Breast epithelium (tissue), 4 donors: ENCODE measurements around the gene MRPL37. TPM values are rescaled to one million over a fixed set of nuclear protein-coding genes. Genes with fewer than 3 reads are reported as not detected.

Source experiments
- DNase-seq, 2 donors: peaks; one replicate each; pipeline ENCODE4 v3.0.0-alpha.2; 2019; ENCODE audit warnings: low spot score in 2 of 2
- H3K27ac ChIP-seq, 2 donors: fragments of 200-600 bp; sonication (generic) in 1 of 2; one replicate each; pipeline ENCODE4 v1.5.1; 2016 to 2019; ENCODE audit warnings: mild to moderate bottlenecking in 1 of 2
- H3K27me3 ChIP-seq, 2 donors: fragments of 200-600 bp; sonication (generic) in 1 of 2; one replicate each; pipeline versions ENCODE4 v1.5.1 to v1.6.0; 2017 to 2019; ENCODE audit warnings: control low read depth in 1 of 2, mild to moderate bottlenecking in 1 of 2
- H3K36me3 ChIP-seq: fragments of 200-600 bp; one replicate; pipeline ENCODE4 v1.5.1; 2019
- H3K4me1 ChIP-seq, 2 donors: fragments of 200-600 bp; sonication (generic); one replicate each; pipeline ENCODE4 v1.5.1; 2016 to 2019; ENCODE audit warnings: control low read depth in 1 of 2
- H3K4me3 ChIP-seq, 3 donors: fragments of 200-600 bp; sonication (generic); 1 replicate in 2 of 3; 2 replicates in 1 of 3; pipeline ENCODE4 v1.5.1; 2016 to 2019; ENCODE audit warnings: mild to moderate bottlenecking in 3 of 3, moderate library complexity in 2 of 3
- H3K9me3 ChIP-seq, 2 donors: fragments of 200-600 bp; sonication (generic) in 1 of 2; one replicate each; pipeline ENCODE4 v1.5.1; 2016 to 2019; ENCODE audit warnings: control low read depth in 1 of 2
- POLR2A ChIP-seq: fragments of 450-650 bp; IDR thresholded peaks from one replicate; pipeline ENCODE4 v1.6.1; 2016; ENCODE audit warnings: antibody characterized with exemption, mild to moderate bottlenecking, moderate library complexity
- POLR2AphosphoS5 ChIP-seq, 3 donors: sonication (generic); formaldehyde crosslinking; IDR thresholded peaks; one replicate each; pipeline ENCODE4 v1.6.1; 2017; ENCODE audit warnings: antibody characterized with exemption in 3 of 3
- intact Hi-C: fragments of 100-400 bp; cut with DNase I; formaldehyde crosslinking; loops from one replicate; pipeline ENCODE4 v1.15.1; 2023; ENCODE audit warnings: low total_unique reads
- total RNA-seq, 3 donors: library from RNA; depleted of rRNA; stranded (reverse); fragments of >200 nt; gene quantifications; one replicate each; pipeline ENCODE4 v1.1.0, GENCODE V29; 2016
- TF ChIP-seq, protein P1 (sequence below), 3 donors: fragments of 450-650 bp; IDR thresholded peaks; one replicate each; pipeline ENCODE4 v1.5.1; 2016 to 2017; ENCODE audit warnings: antibody characterized with exemption in 3 of 3, mild to moderate bottlenecking in 3 of 3, moderate library complexity in 3 of 3

Gene MRPL37
- total RNA-seq, 3 donors from 2014 or later, result 44.6 to 70.7 (median 48.8) TPM

DNA sequence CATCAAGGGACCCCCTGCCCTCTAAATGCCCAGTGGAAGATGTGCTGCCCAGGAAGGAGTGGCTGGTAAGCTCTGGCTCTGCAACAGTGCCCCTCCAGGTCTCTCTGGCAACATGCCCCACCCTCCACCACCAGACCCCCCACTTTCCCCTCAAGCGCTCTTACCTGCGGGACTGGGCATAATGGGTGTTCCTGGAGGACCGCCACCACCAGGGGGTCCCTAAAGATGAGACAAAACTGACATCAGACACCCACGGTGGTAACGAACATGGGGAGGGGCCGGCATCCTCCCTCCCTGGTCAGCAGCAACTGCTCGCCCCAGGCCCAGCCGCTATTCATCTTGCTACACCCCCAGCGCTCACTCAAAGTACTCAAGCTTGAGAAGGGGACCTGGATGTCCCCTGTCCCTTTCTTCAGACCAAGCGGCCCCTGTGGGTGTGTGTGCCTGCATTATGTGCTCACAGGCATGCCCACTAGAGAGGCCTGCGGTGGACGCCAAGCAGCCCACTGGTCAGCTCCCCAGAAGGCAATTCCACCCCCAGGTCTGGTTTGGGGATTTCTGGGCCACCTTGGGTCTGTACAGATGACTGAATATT is 40.9 kb downstream of the MRPL37 start:
- H3K9me3 ChIP-seq, result no peaks in the 10 kb centered on the region
- DNase-seq, result no peak
- no peak overlapping the region for H3K4me3 ChIP-seq
- H3K36me3 ChIP-seq, result peaks cover 4% of the 10 kb centered on the region
- intact Hi-C loops, result no loop called here
- no peak overlapping the region for H3K27ac ChIP-seq
- TF ChIP-seq POLR2AphosphoS5 (IDR thresholded peaks at IDR 0.05) (no peak), POLR2A (no peak)
- TF ChIP-seq, protein P1, sequence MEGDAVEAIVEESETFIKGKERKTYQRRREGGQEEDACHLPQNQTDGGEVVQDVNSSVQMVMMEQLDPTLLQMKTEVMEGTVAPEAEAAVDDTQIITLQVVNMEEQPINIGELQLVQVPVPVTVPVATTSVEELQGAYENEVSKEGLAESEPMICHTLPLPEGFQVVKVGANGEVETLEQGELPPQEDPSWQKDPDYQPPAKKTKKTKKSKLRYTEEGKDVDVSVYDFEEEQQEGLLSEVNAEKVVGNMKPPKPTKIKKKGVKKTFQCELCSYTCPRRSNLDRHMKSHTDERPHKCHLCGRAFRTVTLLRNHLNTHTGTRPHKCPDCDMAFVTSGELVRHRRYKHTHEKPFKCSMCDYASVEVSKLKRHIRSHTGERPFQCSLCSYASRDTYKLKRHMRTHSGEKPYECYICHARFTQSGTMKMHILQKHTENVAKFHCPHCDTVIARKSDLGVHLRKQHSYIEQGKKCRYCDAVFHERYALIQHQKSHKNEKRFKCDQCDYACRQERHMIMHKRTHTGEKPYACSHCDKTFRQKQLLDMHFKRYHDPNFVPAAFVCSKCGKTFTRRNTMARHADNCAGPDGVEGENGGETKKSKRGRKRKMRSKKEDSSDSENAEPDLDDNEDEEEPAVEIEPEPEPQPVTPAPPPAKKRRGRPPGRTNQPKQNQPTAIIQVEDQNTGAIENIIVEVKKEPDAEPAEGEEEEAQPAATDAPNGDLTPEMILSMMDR (IDR thresholded peaks at IDR 0.05), result no peak
- no peaks in the 10 kb centered on the region for H3K27me3 ChIP-seq
- no peaks in the 10 kb centered on the region for H3K4me1 ChIP-seq

- no peaks in the 10 kb centered on the region for H3K9me3 ChIP-seq
- DNase-seq, result no peak
- intact Hi-C loops, result no loop called here
- TF ChIP-seq POLR2AphosphoS5 (IDR thresholded peaks at IDR 0.05), result no peak
- no peak for TF ChIP-seq POLR2A
- TF ChIP-seq, protein P1 (IDR thresholded peaks at IDR 0.05), result no peak
- H3K36me3 ChIP-seq, result peaks cover 4% of the 10 kb centered on the region
- no peak overlapping the region for H3K4me3 ChIP-seq
- no peaks in the 10 kb centered on the region for H3K27me3 ChIP-seq
- H3K27ac ChIP-seq, result no peak overlapping the region
- H3K4me1 ChIP-seq, result no peaks in the 10 kb centered on the region
Measured at GRCh38 chr1:54241364-54241763, 41.4 kb downstream of the MRPL37 start.

- no peak for TF ChIP-seq POLR2AphosphoS5 (IDR thresholded peaks at IDR 0.05)
- TF ChIP-seq POLR2A, result no peak
- TF ChIP-seq, protein P1 (IDR thresholded peaks at IDR 0.05), result no peak
- no peak for DNase-seq
- Histone ChIP-seq H3K27me3 (no peaks in the 10 kb centered on the region), H3K36me3 (no peaks in the 10 kb centered on the region), H3K4me3 (no peak overlapping the region), H3K9me3 (no peaks in the 10 kb centered on the region), H3K4me1 (no peaks in the 10 kb centered on the region), H3K27ac (no peak overlapping the region)
- intact Hi-C loops, result no loop called here
Measured at GRCh38 chr1:54243022-54243421, 43.1 kb downstream of the MRPL37 start.

DNA sequence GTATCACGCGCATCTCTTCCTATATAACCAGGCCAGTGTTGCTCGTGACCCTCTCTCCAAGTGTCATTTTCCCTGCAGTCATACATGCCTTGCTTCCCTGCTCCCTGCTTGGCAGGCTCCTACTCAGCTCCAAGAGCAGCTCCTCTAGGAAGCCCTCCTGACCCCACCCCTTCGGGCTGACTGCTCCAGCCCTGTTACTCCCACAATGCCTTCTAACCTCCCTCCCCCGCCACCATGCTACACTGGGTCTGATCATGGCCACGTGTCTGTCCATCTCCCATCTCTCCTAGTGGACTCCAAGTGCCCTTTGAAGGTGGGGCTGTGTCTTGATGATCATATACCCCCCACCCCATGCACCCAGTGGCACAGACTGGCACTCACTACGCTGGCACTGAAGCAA is 44.7 kb downstream of the MRPL37 start:
- TF ChIP-seq, protein P1 (IDR thresholded peaks at IDR 0.05), result no peak
- TF ChIP-seq POLR2A, result no peak
- TF ChIP-seq POLR2AphosphoS5 (IDR thresholded peaks at IDR 0.05), result no peak
- DNase-seq, result no peak
- intact Hi-C loops, result no loop called here
- H3K27me3 ChIP-seq, result no peaks in the 10 kb centered on the region
- no peak overlapping the region for H3K27ac ChIP-seq
- H3K4me3 ChIP-seq, result no peak overlapping the region
- no peaks in the 10 kb centered on the region for H3K4me1 ChIP-seq
- no peaks in the 10 kb centered on the region for H3K36me3 ChIP-seq
- no peaks in the 10 kb centered on the region for H3K9me3 ChIP-seq

- Histone ChIP-seq H3K9me3 (no peaks in the 10 kb centered on the region), H3K4me1 (no peaks in the 10 kb centered on the region), H3K36me3 (no peaks in the 10 kb centered on the region), H3K27ac (no peak overlapping the region), H3K27me3 (no peaks in the 10 kb centered on the region), H3K4me3 (no peak overlapping the region)
- intact Hi-C loops, result no loop called here
- no peak for TF ChIP-seq POLR2AphosphoS5 (IDR thresholded peaks at IDR 0.05)
- no peak for DNase-seq
Measured at GRCh38 chr1:54245501-54245900, 45.5 kb downstream of the MRPL37 start.
